Right cardiac atrium (tissue), 5 donors: ENCODE data around the gene NUP210. TPM values are rescaled to one million over a fixed set of nuclear protein-coding genes. Genes with fewer than 3 reads are reported as not detected.
"Not testable (repeated sequence)": the region's sequence is repeated elsewhere in the genome, so short reads cannot be mapped to it uniquely, and the experiment has no call there.

Experiments
- ATAC-seq, 2 donors: fragments of 200-7000 bp; cut with Tn5 transposase; one replicate each; pipeline versions ENCODE4 v1.8.0 to v1.9.1; 2020; ENCODE audit warnings: moderate library complexity in 2 of 2, mild to moderate bottlenecking in 1 of 2
- DNase-seq, 3 donors: peaks; one replicate each; pipeline ENCODE4 v3.0.0-alpha.2; 2020
- H3K27ac ChIP-seq: one replicate; pipeline ENCODE4 v1.5.1; 2013; ENCODE audit warnings: mild to moderate bottlenecking, low read length, control low read depth, moderate library complexity
- H3K27me3 ChIP-seq: one replicate; pipeline ENCODE4 v1.6.1; 2013; ENCODE audit not compliant: control insufficient read depth, insufficient read depth
- H3K4me1 ChIP-seq: one replicate; pipeline ENCODE4 v1.6.1; 2013; ENCODE audit warnings: low read length; ENCODE audit not compliant: control insufficient read depth, insufficient read depth
- H3K4me3 ChIP-seq: one replicate; pipeline ENCODE4 v1.5.1; 2013; ENCODE audit warnings: low read length, control low read depth
- H3K9me3 ChIP-seq: one replicate; pipeline ENCODE4 v1.6.1; 2013; ENCODE audit warnings: low read length; ENCODE audit not compliant: control insufficient read depth
- WGBS: extraction: QIAGEN DNeasy Blood & Tissue Kit; methylation state at CpG from one replicate; pipeline ENCODE4 v1.1.7; 2013; 5-methylcytosine and 5-hydroxymethylcytosine counted together
- intact Hi-C, 4 donors: fragments of 100-400 bp; cut with DNase I; formaldehyde crosslinking; loops; one replicate each; pipeline versions ENCODE4 v1.11.0 to v1.14.0; 2022 to 2023
- polyA plus RNA-seq: library from polyadenylated mRNA; stranded (reverse); fragments of 200-250 nt; gene quantifications from one replicate; pipeline ENCODE4 v1.2.3, GENCODE V29; 2013
- total RNA-seq, 4 donors: library from RNA; stranded (reverse); fragmentation: NEBNext Ultra II Directional; extraction: Animal tissue kit (Norgen Biotek cat#: 25700); gene quantifications; one replicate each; pipeline ENCODE4 v1.2.1, GENCODE V29; 2021
- donor health status: healthy with polysubstance abuse.
- donor health status: DM: no; HTN: yes; CAD: no.
- donor health status: DM: no; HTN: no; CAD: no.
- donor health status: DM: no; HTN: yes; CAD: no; lungs with severe emphysema.
- donor health status: DM: yes; HTN: yes; CAD: no.

Gene NUP210
- total and polyA plus RNA-seq, 5 donors, result 2.0 to 5.9 (median 3.3) TPM

DNA sequence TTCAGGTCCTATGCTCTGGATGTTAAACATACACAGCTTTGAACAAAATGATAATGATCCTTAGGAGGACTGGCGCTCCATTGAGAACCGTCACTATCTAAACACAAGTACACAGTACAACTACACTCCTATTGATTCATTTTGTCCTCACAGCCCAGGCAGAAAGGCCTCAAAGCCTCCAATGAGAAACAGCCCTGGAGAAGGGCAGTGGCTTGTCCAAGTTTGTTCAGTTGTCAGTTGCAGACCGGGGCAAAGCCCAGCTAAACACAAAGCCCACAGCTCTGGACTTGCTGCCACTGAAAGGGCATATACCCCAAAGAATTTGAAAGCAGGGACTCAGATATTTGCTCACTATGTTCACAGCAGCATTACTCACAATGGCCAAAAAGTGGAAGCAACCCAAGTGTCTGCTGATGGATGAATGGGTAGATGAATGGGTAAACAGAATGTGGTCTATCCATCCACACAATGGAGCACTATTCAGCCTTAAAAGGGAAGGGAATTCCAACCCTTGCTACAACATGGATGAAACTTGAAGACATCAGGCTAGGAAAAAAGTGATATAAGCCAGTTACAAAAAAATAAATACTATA lies 34.7 kb downstream of the NUP210 start:
- ATAC-seq, result no peak
- intact Hi-C loops, result no loop called here
- 91% methylated on average over 3 of the region's 3 CpGs for WGBS

DNA sequence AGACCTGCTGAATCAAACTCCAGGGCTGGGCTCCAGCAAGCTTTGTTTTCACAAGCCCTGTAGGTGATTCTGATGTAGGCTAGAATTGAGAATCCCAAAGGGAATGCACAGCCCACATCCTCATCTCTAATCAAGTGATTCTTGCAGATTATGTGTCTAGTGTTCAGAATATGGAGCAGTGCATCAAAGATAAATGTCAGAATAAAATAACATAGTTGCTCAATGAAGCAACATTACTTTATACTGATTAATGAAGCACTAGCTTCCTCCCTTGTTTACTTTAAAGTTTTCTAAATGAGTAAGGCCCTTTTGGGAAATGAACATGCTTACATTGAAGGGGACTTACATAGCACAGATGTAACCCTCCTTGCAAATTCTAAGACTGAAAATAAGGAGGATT lies 39.2 kb downstream of the NUP210 start:
- Histone ChIP-seq H3K27ac (no peak overlapping the region), H3K27me3 (no peaks in the 10 kb centered on the region), H3K9me3 (no peaks in the 10 kb centered on the region), H3K4me3 (no peak overlapping the region), H3K4me1 (peaks cover 2% of the 10 kb centered on the region)
- DNase-seq, result no peak
- ATAC-seq, result no peak
- intact Hi-C loops, result no loop called here

More for the DNA sequence above, 34.7 kb downstream of the NUP210 start:
- no peaks in the 10 kb centered on the region for H3K9me3 ChIP-seq
- no peak overlapping the region for H3K4me3 ChIP-seq
- no peak overlapping the region for H3K27ac ChIP-seq
- no peaks in the 10 kb centered on the region for H3K27me3 ChIP-seq
- no peaks in the 10 kb centered on the region for H3K4me1 ChIP-seq
- no peak for DNase-seq

- WGBS, result 29% methylated on average over 20 of the region's 20 CpGs
- intact Hi-C loops, result no loop called here
- peaks cover 2% of the 10 kb centered on the region for H3K4me1 ChIP-seq
Observed at GRCh38 chr3:13379201-13379830, 40.8 kb downstream of the NUP210 start.

GRCh38 chr3:13378155-13378554 lies 42.0 kb downstream of the NUP210 start:
- ATAC-seq (peak in 1 of 2 donors; percentile 42), DNase-seq (no peak)
- H3K27ac ChIP-seq, result no peak overlapping the region
- intact Hi-C loops, result no loop called here
- WGBS, result 91% methylated on average over 5 of the region's 5 CpGs
- no peaks in the 10 kb centered on the region for H3K27me3 ChIP-seq
- H3K4me1 ChIP-seq, result peaks cover 2% of the 10 kb centered on the region
- H3K9me3 ChIP-seq, result no peaks in the 10 kb centered on the region
- no peak overlapping the region for H3K4me3 ChIP-seq

More at GRCh38 chr3:13379201-13379830, 40.8 kb downstream of the NUP210 start:
- Histone ChIP-seq H3K27ac (peak overlapping the region; percentile 25), H3K27me3 (no peaks in the 10 kb centered on the region), H3K4me3 (no peak overlapping the region), H3K9me3 (no peaks in the 10 kb centered on the region)
- ATAC-seq, result peak; percentile 67 to 76
- DNase-seq, result peak in 1 of 3 donors; percentile 48

GRCh38 chr3:13377741-13378140 lies 42.4 kb downstream of the NUP210 start:
- H3K9me3 ChIP-seq, H3K27ac ChIP-seq, H3K27me3 ChIP-seq, ATAC-seq, DNase-seq, H3K4me1 ChIP-seq, intact Hi-C loops, H3K4me3 ChIP-seq: not testable (repeated sequence)
- 91% methylated on average over 2 of the region's 2 CpGs for WGBS

DNA sequence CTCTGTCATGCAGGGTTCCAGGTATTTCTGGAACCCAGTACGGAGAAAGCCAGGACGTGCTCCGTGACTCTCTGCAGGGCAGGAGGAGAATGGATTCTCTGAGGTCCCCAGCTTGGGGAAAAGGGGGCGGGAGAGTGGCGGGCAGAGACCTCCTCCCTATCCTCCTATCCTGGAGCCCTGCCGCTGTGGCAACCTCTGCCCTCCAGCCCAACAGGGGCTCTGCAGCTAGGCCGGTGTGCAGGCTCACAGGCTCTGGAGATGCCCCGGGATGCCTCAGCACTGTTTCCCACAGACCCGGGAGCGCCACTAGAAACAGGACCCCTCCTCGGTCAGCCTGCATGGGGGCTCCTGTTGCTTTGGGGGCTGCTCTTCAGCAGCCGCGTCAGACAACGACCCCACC lies 43.1 kb downstream of the NUP210 start:
- peaks cover 2% of the 10 kb centered on the region for H3K4me1 ChIP-seq
- intact Hi-C loops, result no loop called here
- no peak overlapping the region for H3K27ac ChIP-seq
- H3K27me3 ChIP-seq, result no peaks in the 10 kb centered on the region
- ATAC-seq (no peak), DNase-seq (no peak)
- H3K9me3 ChIP-seq, result no peaks in the 10 kb centered on the region
- no peak overlapping the region for H3K4me3 ChIP-seq
- WGBS, result 94% methylated on average over 14 of the region's 14 CpGs

GRCh38 chr3:13376091-13376490 lies 44.0 kb downstream of the NUP210 start:
- no peak overlapping the region for H3K4me3 ChIP-seq
- H3K4me1 ChIP-seq, result peaks cover 2% of the 10 kb centered on the region
- H3K27me3 ChIP-seq, result no peaks in the 10 kb centered on the region
- no peaks in the 10 kb centered on the region for H3K9me3 ChIP-seq
- H3K27ac ChIP-seq, result no peak overlapping the region
- ATAC-seq (no peak), DNase-seq (no peak)
- intact Hi-C loops, result no loop called here
- 92% methylated on average over 9 of the region's 9 CpGs for WGBS

- Histone ChIP-seq H3K4me1 (peaks cover 2% of the 10 kb centered on the region), H3K4me3 (no peak overlapping the region), H3K27ac (no peak overlapping the region), H3K9me3 (no peaks in the 10 kb centered on the region), H3K27me3 (no peaks in the 10 kb centered on the region)
- ATAC-seq (no peak), DNase-seq (no peak)
- intact Hi-C loops, result no loop called here
- WGBS, result 81% methylated on average over 10 of the region's 10 CpGs
Observed at GRCh38 chr3:13375464-13375863, 44.7 kb downstream of the NUP210 start.

DNA sequence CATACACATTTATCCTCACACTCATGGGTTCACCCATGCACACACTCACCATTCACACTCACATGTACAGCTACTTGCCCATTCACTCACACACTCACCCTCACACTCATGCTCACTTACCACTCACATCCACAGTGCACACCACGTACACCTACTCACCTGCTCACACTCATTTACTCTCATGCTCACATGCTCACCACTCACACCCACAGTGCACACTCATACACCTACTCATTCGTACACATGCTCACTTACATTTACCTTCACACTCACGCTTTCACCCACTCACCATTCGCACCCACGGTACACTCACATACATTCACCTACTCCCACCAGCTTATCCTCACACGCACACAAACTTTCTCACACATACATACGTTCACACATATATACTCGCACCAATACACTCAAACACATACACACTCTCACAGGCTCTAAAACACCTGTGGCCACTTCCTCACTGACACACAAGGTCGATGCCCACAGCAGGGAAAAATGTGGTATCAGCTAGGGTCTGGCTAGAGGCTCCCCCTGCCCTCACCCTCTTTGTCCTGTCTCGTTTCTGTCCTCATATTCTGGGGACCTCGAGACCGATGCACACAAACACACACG lies 46.0 kb downstream of the NUP210 start:
- intact Hi-C loops, result no loop called here
- Histone ChIP-seq H3K9me3 (no peaks in the 10 kb centered on the region), H3K4me1 (no peaks in the 10 kb centered on the region), H3K27me3 (no peaks in the 10 kb centered on the region), H3K27ac (no peak overlapping the region), H3K4me3 (no peak overlapping the region)
- DNase-seq (no peak), ATAC-seq (no peak)
- WGBS, result 90% methylated on average over 13 of the region's 13 CpGs

- no peaks in the 10 kb centered on the region for H3K4me1 ChIP-seq
- no peak overlapping the region for H3K4me3 ChIP-seq
- intact Hi-C loops, result no loop called here
- 90% methylated on average over 8 of the region's 8 CpGs for WGBS
- DNase-seq, result no peak
- no peaks in the 10 kb centered on the region for H3K9me3 ChIP-seq
- no peaks in the 10 kb centered on the region for H3K27me3 ChIP-seq
- H3K27ac ChIP-seq, result no peak overlapping the region
- no peak for ATAC-seq
Observed at GRCh38 chr3:13372656-13373055, 47.5 kb downstream of the NUP210 start.

DNA sequence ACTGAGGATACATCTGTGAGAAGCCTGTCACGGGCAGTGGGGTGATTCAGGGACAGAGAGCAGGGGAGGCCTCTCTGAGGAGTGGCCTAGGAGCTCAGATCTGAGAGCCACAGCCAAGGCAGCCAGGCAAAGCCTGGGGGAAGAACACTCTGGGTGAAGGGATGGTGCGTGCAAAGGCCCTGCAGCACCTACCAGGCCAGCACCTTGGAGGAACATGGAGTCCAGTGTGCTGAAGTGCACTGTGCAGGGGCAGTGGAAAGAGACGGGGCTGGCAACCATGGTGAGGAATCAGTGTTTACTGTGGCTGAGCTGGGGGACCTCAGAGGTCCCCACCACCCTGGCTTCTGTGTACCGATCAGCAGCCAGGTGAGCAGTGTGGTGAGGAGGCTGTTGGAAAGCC lies 48.0 kb downstream of the NUP210 start:
- no peaks in the 10 kb centered on the region for H3K4me1 ChIP-seq
- intact Hi-C loops, result no loop called here
- H3K27ac ChIP-seq, result no peak overlapping the region
- no peaks in the 10 kb centered on the region for H3K27me3 ChIP-seq
- H3K4me3 ChIP-seq, result no peak overlapping the region
- WGBS, result 91% methylated on average over 4 of the region's 4 CpGs
- no peak for ATAC-seq
- no peak for DNase-seq
- no peaks in the 10 kb centered on the region for H3K9me3 ChIP-seq
